Gastroesophageal sphincter (tissue), 4 donors: ENCODE data around the gene NEUROD4. TPM values are rescaled to one million over a fixed set of nuclear protein-coding genes. Genes with fewer than 3 reads are reported as not detected.

ENCODE experiments used
- ATAC-seq: fragments of 150-250 bp; one replicate; pipeline ENCODE4 v1.9.1; 2016; ENCODE audit warnings: mild to moderate bottlenecking, moderate library complexity
- H3K27ac ChIP-seq, 4 donors: fragments of 200-600 bp; sonication (generic) in 3 of 4; 1 replicate in 3 of 4; 2 replicates in 1 of 4; pipeline ENCODE4 v1.5.1; 2016 to 2019
- H3K27me3 ChIP-seq: fragments of 200-600 bp; sonication (generic); one replicate; pipeline ENCODE4 v1.5.1; 2019
- H3K36me3 ChIP-seq, 2 donors: fragments of 200-600 bp; sonication (generic); one replicate each; pipeline ENCODE4 v1.5.1; 2019; ENCODE audit warnings: control low read depth in 1 of 2
- H3K4me1 ChIP-seq, 3 donors: fragments of 200-600 bp; sonication (generic); 1 replicate in 2 of 3; 2 replicates in 1 of 3; pipeline ENCODE4 v1.5.1; 2016 to 2019; ENCODE audit warnings: control low read depth in 2 of 3
- H3K4me3 ChIP-seq, 2 donors: fragments of 200-600 bp; sonication (generic); one replicate each; pipeline ENCODE4 v1.5.1; 2019; ENCODE audit warnings: mild to moderate bottlenecking in 1 of 2, moderate library complexity in 1 of 2
- H3K9me3 ChIP-seq, 3 donors: fragments of 200-600 bp; sonication (generic); one replicate each; pipeline ENCODE4 v1.5.1; 2017 to 2019; ENCODE audit warnings: control low read depth in 2 of 3
- CTCF ChIP-seq, 4 experiments: fragments of 200-600 bp in 2 of 4; fragments of 450-650 bp in 2 of 4; sonication (generic) in 1 of 4; IDR thresholded peaks; one replicate each; pipeline ENCODE4 v1.5.1; 2017 to 2019; ENCODE audit warnings: antibody characterized with exemption in 4 of 4, mild to moderate bottlenecking in 2 of 4, moderate library complexity in 2 of 4
- EP300 ChIP-seq: sonication (generic); formaldehyde crosslinking; IDR thresholded peaks from one replicate; pipeline ENCODE4 v1.6.1; 2017; ENCODE audit warnings: antibody characterized with exemption, mild to moderate bottlenecking
- POLR2A ChIP-seq, 2 donors: fragments of 450-650 bp; IDR thresholded peaks; one replicate each; pipeline ENCODE4 v1.6.1; 2017; ENCODE audit warnings: antibody characterized with exemption in 2 of 2, mild to moderate bottlenecking in 2 of 2, moderate library complexity in 1 of 2
- POLR2AphosphoS5 ChIP-seq: sonication (generic); formaldehyde crosslinking; IDR thresholded peaks from one replicate; pipeline ENCODE4 v1.6.1; 2017; ENCODE audit warnings: antibody characterized with exemption
- WGBS, 2 donors: methylation state at CpG; one replicate each; pipeline ENCODE4 v1.1.5; 2018; ENCODE audit warnings: low coverage in 1 of 2; 5-methylcytosine and 5-hydroxymethylcytosine counted together
- total RNA-seq, 4 donors: library from RNA; depleted of rRNA; stranded (reverse); fragments of >200 nt; gene quantifications; one replicate each; pipeline ENCODE4 v1.1.0, GENCODE V29; 2016

NEUROD4 gene
- total RNA-seq, 4 donors from 2014 or later = not detected

- Histone ChIP-seq H3K4me3 (no peak overlapping the region), H3K27ac (no peak overlapping the region), H3K27me3 (no peaks in the 10 kb centered on the region), H3K36me3 (no peaks in the 10 kb centered on the region), H3K9me3 (no peaks in the 10 kb centered on the region), H3K4me1 (no peaks in the 10 kb centered on the region)
- 60 to 67% methylated on average over 1 of the region's 1 CpG for WGBS, 2 donors
- ATAC-seq = no peak
- TF ChIP-seq POLR2AphosphoS5 (no peak), POLR2A (IDR thresholded peaks at IDR 0.05) (no peak), EP300 (no peak), CTCF (IDR thresholded peaks at IDR 0.05) (no peak)
Observed at GRCh38 chr12:54989829-54990228, 29.9 kb upstream of the NEUROD4 start.

GRCh38 chr12:54991161-54991990, 28.4 kb upstream of the NEUROD4 start:
- no peak overlapping the region for H3K4me3 ChIP-seq
- peaks cover 5% of the 10 kb centered on the region for H3K27me3 ChIP-seq
- ATAC-seq = no peak
- H3K36me3 ChIP-seq = no peaks in the 10 kb centered on the region
- H3K4me1 ChIP-seq = no peaks in the 10 kb centered on the region
- TF ChIP-seq EP300 (no peak), POLR2AphosphoS5 (no peak), CTCF (IDR thresholded peaks at IDR 0.05) (no peak), POLR2A (IDR thresholded peaks at IDR 0.05) (no peak)
- no peak overlapping the region for H3K27ac ChIP-seq
- no peaks in the 10 kb centered on the region for H3K9me3 ChIP-seq
- 77 to 87% methylated on average over 4 to 9 of the region's 9 CpGs for WGBS, 2 donors

- no peaks in the 10 kb centered on the region for H3K36me3 ChIP-seq
- H3K27me3 ChIP-seq = peaks cover 7% of the 10 kb centered on the region
- ATAC-seq = no peak
- no peak overlapping the region for H3K27ac ChIP-seq
- WGBS, 2 donors = 52 to 77% methylated on average over 5 of the region's 5 CpGs
- no peak overlapping the region for H3K4me3 ChIP-seq
- H3K4me1 ChIP-seq = no peaks in the 10 kb centered on the region
- H3K9me3 ChIP-seq = no peaks in the 10 kb centered on the region
- TF ChIP-seq POLR2A (IDR thresholded peaks at IDR 0.05) (no peak), CTCF (IDR thresholded peaks at IDR 0.05) (no peak), EP300 (no peak), POLR2AphosphoS5 (no peak)
Observed at GRCh38 chr12:54991991-54992375, 27.8 kb upstream of the NEUROD4 start.

GRCh38 chr12:54993181-54993835, 26.5 kb upstream of the NEUROD4 start:
- Histone ChIP-seq H3K4me3 (no peak overlapping the region), H3K36me3 (no peaks in the 10 kb centered on the region), H3K9me3 (no peaks in the 10 kb centered on the region), H3K27ac (no peak overlapping the region), H3K4me1 (no peaks in the 10 kb centered on the region), H3K27me3 (peaks cover 7% of the 10 kb centered on the region)
- no peak for ATAC-seq
- WGBS, 2 donors = 16 to 19% methylated on average over 10 to 11 of the region's 12 CpGs
- TF ChIP-seq CTCF (IDR thresholded peaks at IDR 0.05) = peak; percentile 73 to 84 (median 80)
- no peak for TF ChIP-seq POLR2A (IDR thresholded peaks at IDR 0.05)
- TF ChIP-seq POLR2AphosphoS5 = no peak
- no peak for TF ChIP-seq EP300

GRCh38 chr12:54996205-54996604, 23.6 kb upstream of the NEUROD4 start:
- no peaks in the 10 kb centered on the region for H3K4me1 ChIP-seq
- H3K4me3 ChIP-seq = no peak overlapping the region
- 39 to 43% methylated on average over 2 to 3 of the region's 5 CpGs for WGBS, 2 donors
- no peaks in the 10 kb centered on the region for H3K9me3 ChIP-seq
- H3K27ac ChIP-seq = no peak overlapping the region
- H3K36me3 ChIP-seq = no peaks in the 10 kb centered on the region
- H3K27me3 ChIP-seq = peaks cover 29% of the 10 kb centered on the region
- TF ChIP-seq EP300 = no peak
- TF ChIP-seq POLR2A (IDR thresholded peaks at IDR 0.05) = no peak
- no peak for TF ChIP-seq CTCF (IDR thresholded peaks at IDR 0.05)
- TF ChIP-seq POLR2AphosphoS5 = no peak
- ATAC-seq = no peak
